ENCODE measurements around the gene IFNL4.

The IFNL4 gene

GRCh38 chr19:39200066-39200802 lies 48.4 kb downstream of the IFNL4 start:
- Histone ChIP-seq H3K27ac (ENCODE audit: low read depth, low read length, poor library complexity, severe bottlenecking) (no peak overlapping the region), H3K9me3 (ENCODE audit: low read length) (no peaks in the 10 kb centered on the region), H3K4me1 (ENCODE audit: insufficient read depth, low read length, severe bottlenecking) (no peaks in the 10 kb centered on the region), H3K9me2 (ENCODE audit: low read depth, low read length) (no peaks in the 10 kb centered on the region), H3K4me2 (ENCODE audit: low read length) (no peak overlapping the region), H3F3A (ENCODE audit: insufficient read depth, low read length) (no peaks in the 10 kb centered on the region), H2AFZ (ENCODE audit: low read length) (no peak overlapping the region), H3K79me2 (ENCODE audit: insufficient read depth, low read length) (no peaks in the 10 kb centered on the region), H3K9ac (ENCODE audit: low read length) (no peak overlapping the region), H3K27me3 (ENCODE audit: insufficient read depth, low read length) (no peaks in the 10 kb centered on the region), H3K36me3 (ENCODE audit: insufficient read depth, low read length) (no peaks in the 10 kb centered on the region), H4K20me1 (ENCODE audit: insufficient read depth, low read length) (no peaks in the 10 kb centered on the region), H3K4me3 (ENCODE audit: low read depth, low read length, poor library complexity, severe bottlenecking) (no peak overlapping the region)
- no peak for TF ChIP-seq CTCF (IDR thresholded peaks at IDR 0.05; ENCODE audit: low read length)
- no peak for TF ChIP-seq EZH2 (IDR thresholded peaks at IDR 0.05; ENCODE audit: borderline replicate concordance, low read length)

- no peaks in the 10 kb centered on the region for H3K4me1 ChIP-seq (ENCODE audit: insufficient read depth, low read length, severe bottlenecking)
- no peak for TF ChIP-seq EZH2 (IDR thresholded peaks at IDR 0.05; ENCODE audit: borderline replicate concordance, low read length)
- TF ChIP-seq CTCF (IDR thresholded peaks at IDR 0.05; ENCODE audit: low read length) = no peak
- H3K9me2 ChIP-seq (ENCODE audit: low read depth, low read length) = no peaks in the 10 kb centered on the region
- H2AFZ ChIP-seq (ENCODE audit: low read length) = no peak overlapping the region
- no peaks in the 10 kb centered on the region for H3K79me2 ChIP-seq (ENCODE audit: insufficient read depth, low read length)
- H3F3A ChIP-seq (ENCODE audit: insufficient read depth, low read length) = no peaks in the 10 kb centered on the region
- no peaks in the 10 kb centered on the region for H3K9me3 ChIP-seq (ENCODE audit: low read length)
- H3K27me3 ChIP-seq (ENCODE audit: insufficient read depth, low read length) = no peaks in the 10 kb centered on the region
- no peak overlapping the region for H3K4me2 ChIP-seq (ENCODE audit: low read length)
- H3K27ac ChIP-seq (ENCODE audit: low read depth, low read length, poor library complexity, severe bottlenecking) = no peak overlapping the region
- no peaks in the 10 kb centered on the region for H3K36me3 ChIP-seq (ENCODE audit: insufficient read depth, low read length)
- H4K20me1 ChIP-seq (ENCODE audit: insufficient read depth, low read length) = no peaks in the 10 kb centered on the region
- no peak overlapping the region for H3K4me3 ChIP-seq (ENCODE audit: low read depth, low read length, poor library complexity, severe bottlenecking)
- H3K9ac ChIP-seq (ENCODE audit: low read length) = no peak overlapping the region
Measured at GRCh38 chr19:39199025-39199424, 49.6 kb downstream of the IFNL4 start.

GRCh38 chr19:39197808-39198207 lies 50.8 kb downstream of the IFNL4 start:
- Histone ChIP-seq H3K27ac (ENCODE audit: low read depth, low read length, poor library complexity, severe bottlenecking) (no peak overlapping the region), H3K27me3 (ENCODE audit: insufficient read depth, low read length) (no peaks in the 10 kb centered on the region), H3K4me2 (ENCODE audit: low read length) (no peak overlapping the region), H3K4me1 (ENCODE audit: insufficient read depth, low read length, severe bottlenecking) (no peaks in the 10 kb centered on the region), H4K20me1 (ENCODE audit: insufficient read depth, low read length) (no peaks in the 10 kb centered on the region), H3K79me2 (ENCODE audit: insufficient read depth, low read length) (no peaks in the 10 kb centered on the region), H3K9me2 (ENCODE audit: low read depth, low read length) (no peaks in the 10 kb centered on the region), H2AFZ (ENCODE audit: low read length) (no peak overlapping the region), H3K36me3 (ENCODE audit: insufficient read depth, low read length) (no peaks in the 10 kb centered on the region), H3K9me3 (ENCODE audit: low read length) (no peaks in the 10 kb centered on the region), H3F3A (ENCODE audit: insufficient read depth, low read length) (no peaks in the 10 kb centered on the region), H3K4me3 (ENCODE audit: low read depth, low read length, poor library complexity, severe bottlenecking) (no peak overlapping the region), H3K9ac (ENCODE audit: low read length) (no peak overlapping the region)
- TF ChIP-seq CTCF (IDR thresholded peaks at IDR 0.05; ENCODE audit: low read length) (peak; percentile 15; the same call in 1 of the 2 replicates), EZH2 (IDR thresholded peaks at IDR 0.05; ENCODE audit: borderline replicate concordance, low read length) (no peak)

Data from OCI-LY1 (cell line).